ENCODE measurements around the gene GHRHR.

GHRHR gene

GRCh38 chr7:30929686-30930085, 34.1 kb upstream of the GHRHR start:
- H3K4me3 ChIP-seq (ENCODE audit: low read depth, low read length, poor library complexity, severe bottlenecking) = no peak overlapping the region
- no peaks in the 10 kb centered on the region for H3F3A ChIP-seq (ENCODE audit: insufficient read depth, low read length)
- no peak overlapping the region for H3K27ac ChIP-seq (ENCODE audit: low read depth, low read length, poor library complexity, severe bottlenecking)
- H4K20me1 ChIP-seq (ENCODE audit: insufficient read depth, low read length) = no peaks in the 10 kb centered on the region
- H3K9me3 ChIP-seq (ENCODE audit: low read length) = no peaks in the 10 kb centered on the region
- no peak overlapping the region for H3K4me2 ChIP-seq (ENCODE audit: low read length)
- no peaks in the 10 kb centered on the region for H3K79me2 ChIP-seq (ENCODE audit: insufficient read depth, low read length)
- H2AFZ ChIP-seq (ENCODE audit: low read length) = no peak overlapping the region
- H3K36me3 ChIP-seq (ENCODE audit: insufficient read depth, low read length) = no peaks in the 10 kb centered on the region
- no peaks in the 10 kb centered on the region for H3K9me2 ChIP-seq (ENCODE audit: low read depth, low read length)
- H3K27me3 ChIP-seq (ENCODE audit: insufficient read depth, low read length) = no peaks in the 10 kb centered on the region; the same call in 1 of the 2 replicates
- no peak overlapping the region for H3K9ac ChIP-seq (ENCODE audit: low read length)
- no peak for TF ChIP-seq EZH2 (IDR thresholded peaks at IDR 0.05; ENCODE audit: borderline replicate concordance, low read length)
- no peaks in the 10 kb centered on the region for H3K4me1 ChIP-seq (ENCODE audit: insufficient read depth, low read length, severe bottlenecking)

DNA sequence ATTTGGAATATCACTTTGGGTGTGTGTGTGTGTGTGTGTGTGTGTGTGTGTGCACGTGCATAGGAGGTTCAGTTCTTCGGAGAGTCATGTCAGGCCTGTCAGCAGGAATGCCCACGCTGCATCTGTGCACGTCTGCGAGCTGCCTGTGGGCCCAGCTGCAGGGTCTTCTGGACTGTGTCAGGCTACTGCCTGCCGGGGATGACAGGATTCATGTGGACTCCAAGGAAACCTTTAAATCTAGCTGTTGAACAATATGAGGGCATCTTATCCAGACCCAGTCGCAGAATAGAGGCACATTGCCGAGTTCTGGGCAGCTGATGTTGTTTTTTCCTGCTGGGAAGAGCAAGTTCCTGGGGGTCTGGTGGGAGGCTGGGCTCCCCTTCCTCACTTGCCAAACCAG, 33.1 kb upstream of the GHRHR start:
- TF ChIP-seq, protein P1, sequence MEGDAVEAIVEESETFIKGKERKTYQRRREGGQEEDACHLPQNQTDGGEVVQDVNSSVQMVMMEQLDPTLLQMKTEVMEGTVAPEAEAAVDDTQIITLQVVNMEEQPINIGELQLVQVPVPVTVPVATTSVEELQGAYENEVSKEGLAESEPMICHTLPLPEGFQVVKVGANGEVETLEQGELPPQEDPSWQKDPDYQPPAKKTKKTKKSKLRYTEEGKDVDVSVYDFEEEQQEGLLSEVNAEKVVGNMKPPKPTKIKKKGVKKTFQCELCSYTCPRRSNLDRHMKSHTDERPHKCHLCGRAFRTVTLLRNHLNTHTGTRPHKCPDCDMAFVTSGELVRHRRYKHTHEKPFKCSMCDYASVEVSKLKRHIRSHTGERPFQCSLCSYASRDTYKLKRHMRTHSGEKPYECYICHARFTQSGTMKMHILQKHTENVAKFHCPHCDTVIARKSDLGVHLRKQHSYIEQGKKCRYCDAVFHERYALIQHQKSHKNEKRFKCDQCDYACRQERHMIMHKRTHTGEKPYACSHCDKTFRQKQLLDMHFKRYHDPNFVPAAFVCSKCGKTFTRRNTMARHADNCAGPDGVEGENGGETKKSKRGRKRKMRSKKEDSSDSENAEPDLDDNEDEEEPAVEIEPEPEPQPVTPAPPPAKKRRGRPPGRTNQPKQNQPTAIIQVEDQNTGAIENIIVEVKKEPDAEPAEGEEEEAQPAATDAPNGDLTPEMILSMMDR (IDR thresholded peaks at IDR 0.05; ENCODE audit: low read length) = no peak
- TF ChIP-seq EZH2 (IDR thresholded peaks at IDR 0.05; ENCODE audit: borderline replicate concordance, low read length) = no peak

DNA sequence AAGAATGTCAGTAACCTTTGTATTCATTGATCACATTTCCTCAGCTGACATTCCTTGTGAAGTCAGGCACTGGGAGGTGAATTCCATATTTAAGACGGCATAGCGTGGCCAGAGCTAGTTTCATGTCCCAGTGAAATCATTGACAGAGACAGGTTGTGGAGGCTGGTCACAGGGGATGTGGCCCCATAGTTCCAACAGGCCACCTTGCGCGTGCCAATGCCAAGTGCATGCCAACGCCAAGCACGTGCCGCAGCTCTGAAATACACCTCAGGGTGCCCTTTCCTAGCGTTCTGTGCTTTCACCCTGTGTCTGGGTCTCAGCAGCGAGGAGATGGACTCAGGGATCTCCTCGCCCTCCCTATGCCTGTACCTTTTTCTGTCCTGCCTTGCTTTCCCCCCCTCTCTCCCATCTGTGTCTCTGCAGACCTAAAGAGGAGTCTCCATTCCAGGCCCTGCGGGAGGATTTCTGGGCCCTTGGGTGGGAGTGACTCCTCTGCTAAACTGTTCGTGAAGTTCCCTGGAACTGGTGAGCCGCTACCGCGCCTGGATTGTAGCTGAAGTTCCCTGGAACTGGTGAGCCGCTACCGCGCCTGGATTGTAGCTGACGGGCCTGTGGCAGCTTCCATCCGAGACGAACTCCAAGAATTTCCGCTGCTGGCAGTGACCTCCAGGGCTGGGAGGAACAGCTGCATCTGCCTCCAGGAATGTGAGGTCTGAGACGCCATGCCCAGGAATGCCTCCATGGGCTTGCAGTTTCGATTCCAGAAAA, 32.4 kb upstream of the GHRHR start:
- no peak overlapping the region for H3K4me2 ChIP-seq (ENCODE audit: low read length)
- H3K4me1 ChIP-seq (ENCODE audit: insufficient read depth, low read length, severe bottlenecking) = no peaks in the 10 kb centered on the region
- H3F3A ChIP-seq (ENCODE audit: insufficient read depth, low read length) = no peaks in the 10 kb centered on the region
- H3K79me2 ChIP-seq (ENCODE audit: insufficient read depth, low read length) = no peaks in the 10 kb centered on the region
- H3K9me2 ChIP-seq (ENCODE audit: low read depth, low read length) = no peaks in the 10 kb centered on the region
- no peak overlapping the region for H2AFZ ChIP-seq (ENCODE audit: low read length)
- no peak overlapping the region for H3K4me3 ChIP-seq (ENCODE audit: low read depth, low read length, poor library complexity, severe bottlenecking)
- H3K36me3 ChIP-seq (ENCODE audit: insufficient read depth, low read length) = no peaks in the 10 kb centered on the region
- H3K27ac ChIP-seq (ENCODE audit: low read depth, low read length, poor library complexity, severe bottlenecking) = no peak overlapping the region
- H4K20me1 ChIP-seq (ENCODE audit: insufficient read depth, low read length) = no peaks in the 10 kb centered on the region
- TF ChIP-seq EZH2 (IDR thresholded peaks at IDR 0.05; ENCODE audit: borderline replicate concordance, low read length) = no peak
- TF ChIP-seq, protein P1 (IDR thresholded peaks at IDR 0.05; ENCODE audit: low read length) = no peak
- H3K27me3 ChIP-seq (ENCODE audit: insufficient read depth, low read length) = no peaks in the 10 kb centered on the region; the same call in 1 of the 2 replicates
- H3K9ac ChIP-seq (ENCODE audit: low read length) = no peak overlapping the region
- H3K9me3 ChIP-seq (ENCODE audit: low read length) = no peaks in the 10 kb centered on the region

More for the DNA sequence above, 33.1 kb upstream of the GHRHR start:
- Histone ChIP-seq H3K9me2 (ENCODE audit: low read depth, low read length) (no peaks in the 10 kb centered on the region), H3K9ac (ENCODE audit: low read length) (no peak overlapping the region), H3K4me2 (ENCODE audit: low read length) (no peak overlapping the region), H2AFZ (ENCODE audit: low read length) (no peak overlapping the region), H3F3A (ENCODE audit: insufficient read depth, low read length) (no peaks in the 10 kb centered on the region), H3K9me3 (ENCODE audit: low read length) (no peaks in the 10 kb centered on the region), H4K20me1 (ENCODE audit: insufficient read depth, low read length) (no peaks in the 10 kb centered on the region), H3K27ac (ENCODE audit: low read depth, low read length, poor library complexity, severe bottlenecking) (no peak overlapping the region), H3K79me2 (ENCODE audit: insufficient read depth, low read length) (no peaks in the 10 kb centered on the region), H3K4me3 (ENCODE audit: low read depth, low read length, poor library complexity, severe bottlenecking) (no peak overlapping the region), H3K36me3 (ENCODE audit: insufficient read depth, low read length) (no peaks in the 10 kb centered on the region), H3K4me1 (ENCODE audit: insufficient read depth, low read length, severe bottlenecking) (no peaks in the 10 kb centered on the region), H3K27me3 (ENCODE audit: insufficient read depth, low read length) (no peaks in the 10 kb centered on the region; the same call in 1 of the 2 replicates)
